Activated naive CD4-positive, alpha-beta T cell treated with anti-CD3 and anti-CD28 coated beads, Interleukin-2, amount 50 U/mL, for 24 hours (primary cell): ENCODE results near the gene LRRC1.
"Not testable (repeated sequence)": the region's sequence is repeated elsewhere in the genome, so short reads cannot be mapped to it uniquely, and the experiment has no call there.

Experiments used
- H3K27ac Mint-ChIP-seq: one replicate; pipeline ENCODE4 v1.8.0; 2021; ENCODE audit warnings: mild to moderate bottlenecking, mixed read lengths
- H3K27me3 Mint-ChIP-seq: one replicate; pipeline ENCODE4 v1.8.0; 2021; ENCODE audit warnings: mixed read lengths
- H3K36me3 Mint-ChIP-seq: one replicate; pipeline ENCODE4 v1.8.0; 2021; ENCODE audit warnings: mixed read lengths
- H3K4me1 Mint-ChIP-seq: one replicate; pipeline ENCODE4 v1.8.0; 2021; ENCODE audit warnings: mixed read lengths
- H3K4me3 Mint-ChIP-seq: one replicate; pipeline ENCODE4 v1.8.0; 2021; ENCODE audit warnings: mild to moderate bottlenecking, mixed read lengths
- H3K9me3 Mint-ChIP-seq: one replicate; pipeline ENCODE4 v1.8.0; 2021; ENCODE audit warnings: mixed read lengths

Gene LRRC1

GRCh38 chr6:53773044-53773696, 21.6 kb upstream of the LRRC1 start:
- Mint-ChIP-seq H3K4me3 (no peak overlapping the region), H3K4me1 (no peaks in the 10 kb centered on the region), H3K27ac (no peak overlapping the region), H3K9me3 (no peaks in the 10 kb centered on the region), H3K27me3 (peaks cover 3% of the 10 kb centered on the region), H3K36me3 (no peaks in the 10 kb centered on the region)

GRCh38 chr6:53776152-53776551, 18.7 kb upstream of the LRRC1 start:
- H3K4me3 Mint-ChIP-seq, H3K9me3 Mint-ChIP-seq, H3K36me3 Mint-ChIP-seq, H3K4me1 Mint-ChIP-seq, H3K27me3 Mint-ChIP-seq, H3K27ac Mint-ChIP-seq: not testable (repeated sequence)

GRCh38 chr6:53784991-53785390, 9.8 kb upstream of the LRRC1 start:
- H3K36me3 Mint-ChIP-seq, H3K27ac Mint-ChIP-seq, H3K4me1 Mint-ChIP-seq, H3K4me3 Mint-ChIP-seq: not testable (repeated sequence)
- Mint-ChIP-seq H3K9me3 (peaks cover 10% of the 10 kb centered on the region), H3K27me3 (peaks cover 19% of the 10 kb centered on the region)

- Mint-ChIP-seq H3K36me3 (peaks cover 3% of the 10 kb centered on the region), H3K9me3 (peaks cover 5% of the 10 kb centered on the region), H3K4me3 (no peak overlapping the region), H3K27me3 (peaks cover 19% of the 10 kb centered on the region), H3K27ac (no peak overlapping the region), H3K4me1 (no peaks in the 10 kb centered on the region)
These were observed 8.0 kb upstream of the LRRC1 start for GRCh38 chr6:53786832-53787231.

- no peaks in the 10 kb centered on the region for H3K9me3 Mint-ChIP-seq
- peaks cover 3% of the 10 kb centered on the region for H3K36me3 Mint-ChIP-seq
- H3K27me3 Mint-ChIP-seq: peaks cover 21% of the 10 kb centered on the region
- H3K4me3 Mint-ChIP-seq: no peak overlapping the region
- H3K4me1 Mint-ChIP-seq: peaks cover 9% of the 10 kb centered on the region
- no peak overlapping the region for H3K27ac Mint-ChIP-seq
These were observed 3.9 kb upstream of the LRRC1 start for GRCh38 chr6:53790886-53791285.

- H3K36me3 Mint-ChIP-seq: peaks cover 3% of the 10 kb centered on the region
- no peak overlapping the region for H3K4me3 Mint-ChIP-seq
- no peaks in the 10 kb centered on the region for H3K9me3 Mint-ChIP-seq
- peaks cover 13% of the 10 kb centered on the region for H3K4me1 Mint-ChIP-seq
- peaks cover 21% of the 10 kb centered on the region for H3K27me3 Mint-ChIP-seq
- no peak overlapping the region for H3K27ac Mint-ChIP-seq
These were observed 2.8 kb upstream of the LRRC1 start for GRCh38 chr6:53792016-53792415.

- Mint-ChIP-seq H3K9me3 (no peaks in the 10 kb centered on the region), H3K27ac (no peak overlapping the region), H3K4me1 (peaks cover 13% of the 10 kb centered on the region), H3K4me3 (peak overlapping the region; percentile 96), H3K27me3 (peaks cover 17% of the 10 kb centered on the region), H3K36me3 (peaks cover 3% of the 10 kb centered on the region)
These were observed 1.9 kb upstream of the LRRC1 start for GRCh38 chr6:53792973-53793317.

GRCh38 chr6:53793318-53794136, 1.3 kb upstream of the LRRC1 start:
- H3K27ac Mint-ChIP-seq: peak overlapping the region; percentile 32
- no peaks in the 10 kb centered on the region for H3K9me3 Mint-ChIP-seq
- H3K36me3 Mint-ChIP-seq: peaks cover 3% of the 10 kb centered on the region
- H3K4me1 Mint-ChIP-seq: peaks cover 13% of the 10 kb centered on the region
- H3K4me3 Mint-ChIP-seq: peak overlapping the region; percentile 96
- H3K27me3 Mint-ChIP-seq: peaks cover 14% of the 10 kb centered on the region

GRCh38 chr6:53794137-53794719, 577 bp upstream of the LRRC1 start:
- H3K36me3 Mint-ChIP-seq: no peaks in the 10 kb centered on the region
- H3K27ac Mint-ChIP-seq: peak overlapping the region; percentile 83
- H3K4me1 Mint-ChIP-seq: peaks cover 13% of the 10 kb centered on the region
- peak overlapping the region; percentile 96 for H3K4me3 Mint-ChIP-seq
- peaks cover 9% of the 10 kb centered on the region for H3K27me3 Mint-ChIP-seq
- no peaks in the 10 kb centered on the region for H3K9me3 Mint-ChIP-seq

- Mint-ChIP-seq H3K9me3 (no peaks in the 10 kb centered on the region), H3K27ac (no peak overlapping the region), H3K4me3 (peak overlapping the region; percentile 94), H3K27me3 (peaks cover 9% of the 10 kb centered on the region), H3K36me3 (no peaks in the 10 kb centered on the region), H3K4me1 (peaks cover 13% of the 10 kb centered on the region)
These were observed 516 bp downstream of the LRRC1 start for GRCh38 chr6:53795340-53795701.

- no peaks in the 10 kb centered on the region for H3K9me3 Mint-ChIP-seq
- H3K27ac Mint-ChIP-seq: no peak overlapping the region
- peaks cover 13% of the 10 kb centered on the region for H3K4me1 Mint-ChIP-seq
- peak overlapping the region; percentile 94 for H3K4me3 Mint-ChIP-seq
- H3K27me3 Mint-ChIP-seq: peaks cover 7% of the 10 kb centered on the region
- H3K36me3 Mint-ChIP-seq: no peaks in the 10 kb centered on the region
These were observed 1.1 kb downstream of the LRRC1 start for GRCh38 chr6:53795702-53796450.

- H3K27me3 Mint-ChIP-seq: peaks cover 7% of the 10 kb centered on the region
- peak overlapping the region; percentile 94 for H3K4me3 Mint-ChIP-seq
- peaks cover 13% of the 10 kb centered on the region for H3K4me1 Mint-ChIP-seq
- H3K9me3 Mint-ChIP-seq: no peaks in the 10 kb centered on the region
- H3K36me3 Mint-ChIP-seq: no peaks in the 10 kb centered on the region
- H3K27ac Mint-ChIP-seq: no peak overlapping the region
These were observed 1.6 kb downstream of the LRRC1 start for GRCh38 chr6:53796451-53796780.

- Mint-ChIP-seq H3K9me3 (no peaks in the 10 kb centered on the region), H3K4me3 (no peak overlapping the region), H3K27ac (no peak overlapping the region), H3K4me1 (peaks cover 13% of the 10 kb centered on the region), H3K27me3 (peaks cover 7% of the 10 kb centered on the region), H3K36me3 (no peaks in the 10 kb centered on the region)
These were observed 2.0 kb downstream of the LRRC1 start for GRCh38 chr6:53796791-53797190.

GRCh38 chr6:53797304-53797703, 2.5 kb downstream of the LRRC1 start:
- H3K4me3 Mint-ChIP-seq: no peak overlapping the region
- no peak overlapping the region for H3K27ac Mint-ChIP-seq
- H3K4me1 Mint-ChIP-seq: peaks cover 13% of the 10 kb centered on the region
- H3K27me3 Mint-ChIP-seq: peaks cover 7% of the 10 kb centered on the region
- no peaks in the 10 kb centered on the region for H3K9me3 Mint-ChIP-seq
- no peaks in the 10 kb centered on the region for H3K36me3 Mint-ChIP-seq

GRCh38 chr6:53799340-53799739, 4.5 kb downstream of the LRRC1 start:
- Mint-ChIP-seq H3K27me3 (no peaks in the 10 kb centered on the region), H3K4me3 (no peak overlapping the region), H3K4me1 (peaks cover 6% of the 10 kb centered on the region), H3K27ac (no peak overlapping the region), H3K9me3 (no peaks in the 10 kb centered on the region), H3K36me3 (no peaks in the 10 kb centered on the region)

- H3K27ac Mint-ChIP-seq: no peak overlapping the region
- no peaks in the 10 kb centered on the region for H3K27me3 Mint-ChIP-seq
- H3K4me3 Mint-ChIP-seq: no peak overlapping the region
- H3K4me1 Mint-ChIP-seq: peaks cover 3% of the 10 kb centered on the region
- no peaks in the 10 kb centered on the region for H3K9me3 Mint-ChIP-seq
- H3K36me3 Mint-ChIP-seq: no peaks in the 10 kb centered on the region
These were observed 6.2 kb downstream of the LRRC1 start for GRCh38 chr6:53801022-53801421.
